ENCODE data around the gene KAT6B.

KAT6B gene

DNA sequence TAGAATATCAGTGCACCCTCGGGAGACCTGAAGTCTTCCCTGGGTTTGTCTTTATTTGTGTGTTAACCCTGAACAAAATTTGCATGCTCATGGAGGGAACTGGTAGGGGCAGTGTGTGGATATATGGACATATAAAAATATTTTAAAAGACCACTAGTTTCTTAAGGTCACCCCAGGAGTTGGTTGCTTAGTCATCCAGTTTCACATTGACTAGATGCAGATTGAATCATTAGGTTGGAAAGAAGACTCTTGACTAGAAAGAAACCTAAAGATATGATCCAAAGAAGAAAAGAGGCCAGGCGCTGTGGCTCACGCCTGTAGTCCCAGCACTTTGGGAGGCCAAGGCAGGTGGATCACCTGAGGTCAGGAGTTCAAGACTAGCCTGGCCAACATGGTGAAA is 137.1 kb downstream of the KAT6B start:
- no peak for DNase-seq
- intact Hi-C loops (cut with DNase I), result no loop called here

DNA sequence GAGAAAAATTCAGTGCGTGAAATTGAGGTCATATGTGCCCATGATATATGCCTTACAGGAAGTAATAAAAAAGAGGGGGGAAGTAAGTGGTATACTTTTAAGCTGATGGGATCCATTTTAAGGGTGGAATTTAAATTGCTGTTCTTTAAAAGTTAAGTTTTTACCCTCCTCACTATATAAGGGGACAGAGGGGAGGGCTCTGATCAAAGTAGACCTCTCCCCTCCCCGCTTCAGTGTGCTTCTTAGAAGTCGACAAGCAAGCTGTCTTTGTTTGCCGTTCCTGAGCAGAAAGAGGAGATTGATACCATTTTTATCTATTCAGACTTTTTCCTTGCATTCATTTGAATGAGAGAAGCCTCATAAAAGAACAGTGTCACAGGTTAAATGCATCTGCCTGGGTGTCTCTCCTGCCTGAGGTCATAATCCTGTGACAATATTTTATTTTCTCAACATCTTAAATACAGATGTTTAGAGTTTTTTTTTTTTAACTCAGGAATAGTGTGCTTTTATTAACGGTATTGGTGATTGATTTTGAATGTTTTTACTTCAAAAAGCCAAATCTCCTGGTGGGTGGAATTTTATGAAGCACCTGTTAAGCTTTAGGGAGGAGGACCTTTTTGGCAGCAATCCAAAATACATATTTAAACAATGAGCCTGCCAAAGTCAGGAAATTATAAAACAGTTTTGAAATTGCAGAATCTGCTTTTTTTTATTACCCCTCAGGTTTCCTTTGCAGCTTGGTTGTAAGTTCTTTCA is 141.7 kb downstream of the KAT6B start:
- intact Hi-C loops (cut with DNase I), result no loop called here
- DNase-seq, result no peak

DNA sequence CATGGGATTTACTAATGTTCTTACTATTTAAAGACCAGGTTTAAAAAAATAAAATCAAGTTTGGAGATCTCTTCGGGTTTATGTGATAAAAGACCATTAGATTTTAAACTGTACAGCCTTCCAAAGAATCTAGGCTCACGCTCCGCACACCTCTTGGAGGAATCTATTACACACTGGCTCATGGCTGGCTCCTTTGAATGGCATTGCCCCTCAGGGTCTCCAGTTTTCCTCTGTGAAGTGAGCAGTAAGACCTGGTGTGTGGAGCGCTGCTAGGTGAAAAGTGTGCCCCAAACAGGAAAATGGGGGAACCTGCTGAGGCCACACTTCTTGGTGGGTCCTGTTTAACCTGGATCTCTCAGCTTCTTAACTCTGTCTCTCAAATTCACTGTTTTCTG is 142.3 kb downstream of the KAT6B start:
- DNase-seq, result no peak
- intact Hi-C loops (cut with DNase I), result no loop called here

DNA sequence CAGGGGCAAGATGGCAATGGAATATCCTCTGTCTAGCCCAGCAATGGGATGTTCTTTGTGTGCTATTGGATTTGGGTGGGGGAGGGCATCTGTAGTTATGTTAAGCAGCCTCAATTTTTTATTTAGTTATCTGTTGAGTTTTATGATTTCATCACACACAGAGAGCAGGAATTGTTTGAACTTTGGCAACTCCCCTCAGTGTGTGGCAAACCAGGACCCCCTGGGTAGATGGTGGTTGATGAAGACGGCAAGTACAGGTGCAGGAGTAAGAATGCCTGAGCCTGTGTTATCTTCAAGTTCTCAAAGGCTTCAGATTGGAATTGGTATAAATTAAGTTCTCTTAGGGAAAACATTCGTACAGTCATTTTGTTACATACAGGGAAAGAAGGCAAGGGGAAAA is 142.7 kb downstream of the KAT6B start:
- no peak for DNase-seq
- intact Hi-C loops (cut with DNase I), result no loop called here

DNA sequence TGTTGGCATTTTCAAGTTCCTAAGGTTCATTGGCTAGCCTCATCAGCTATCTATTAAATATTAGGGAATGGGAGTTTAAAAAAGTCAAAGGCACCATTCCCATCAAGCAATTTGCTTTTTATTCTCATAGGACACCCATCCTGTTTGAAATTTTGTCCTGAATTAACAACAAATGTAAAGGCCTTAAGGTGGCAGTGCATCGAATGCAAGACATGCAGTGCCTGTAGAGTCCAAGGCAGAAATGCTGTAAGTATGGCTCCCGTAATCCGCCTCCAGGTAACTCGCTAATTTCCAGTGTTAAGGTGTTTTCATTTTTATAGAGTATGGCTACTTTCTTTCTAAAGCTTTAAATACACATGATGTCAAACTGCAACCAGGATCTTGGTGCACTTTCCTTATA is 143.1 kb downstream of the KAT6B start:
- intact Hi-C loops (cut with DNase I), result no loop called here

DNA sequence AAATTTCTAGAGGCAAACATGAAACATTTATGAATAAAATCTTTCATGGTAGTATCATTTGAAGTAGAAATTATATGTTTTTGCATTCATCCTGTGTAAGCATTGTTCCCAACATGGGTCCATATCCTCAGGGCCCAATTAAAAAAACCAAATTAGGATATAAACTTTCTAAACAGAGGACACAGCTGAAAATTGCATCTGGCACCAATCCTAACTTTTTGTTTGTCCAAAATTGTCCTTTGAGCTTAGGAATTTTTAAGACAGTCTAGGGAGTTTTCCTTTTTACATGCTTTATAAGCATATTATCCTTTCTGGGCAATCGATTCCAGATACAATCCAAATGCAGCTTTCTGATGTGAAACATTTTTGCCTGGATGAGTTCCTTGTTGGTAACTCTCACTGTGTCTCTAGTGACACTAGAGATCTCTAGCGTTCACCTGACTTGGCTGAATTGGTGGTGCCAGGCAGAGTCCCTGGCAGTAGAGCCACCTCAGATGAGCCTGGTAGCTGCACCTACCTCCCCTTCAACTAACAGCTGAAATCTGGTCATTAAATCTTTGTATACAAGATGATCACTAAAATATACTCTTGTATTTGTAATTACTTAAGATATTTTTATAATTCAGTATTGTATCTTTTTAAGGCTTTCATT is 147.5 kb downstream of the KAT6B start:
- DNase-seq, result no peak
- intact Hi-C loops (cut with DNase I), result no loop called here

More for the DNA sequence above, 143.1 kb downstream of the KAT6B start:
- no peak for DNase-seq

DNA sequence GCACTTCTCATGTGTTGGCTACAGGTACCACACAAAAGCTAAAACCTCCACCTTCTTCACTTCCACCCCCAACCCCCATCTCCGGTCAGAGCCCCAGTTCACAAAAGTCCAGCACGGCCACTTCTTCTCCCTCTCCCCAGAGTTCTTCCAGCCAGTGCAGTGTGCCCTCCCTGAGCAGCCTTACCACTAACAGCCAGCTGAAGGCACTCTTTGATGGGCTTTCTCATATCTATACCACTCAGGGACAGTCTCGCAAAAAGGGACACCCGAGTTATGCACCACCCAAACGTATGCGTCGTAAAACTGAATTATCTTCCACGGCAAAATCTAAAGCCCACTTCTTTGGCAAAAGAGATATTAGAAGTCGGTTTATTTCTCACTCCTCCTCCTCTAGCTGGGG is 149.4 kb downstream of the KAT6B start:
- intact Hi-C loops (cut with DNase I), result no loop called here
- no peak for DNase-seq

DNA sequence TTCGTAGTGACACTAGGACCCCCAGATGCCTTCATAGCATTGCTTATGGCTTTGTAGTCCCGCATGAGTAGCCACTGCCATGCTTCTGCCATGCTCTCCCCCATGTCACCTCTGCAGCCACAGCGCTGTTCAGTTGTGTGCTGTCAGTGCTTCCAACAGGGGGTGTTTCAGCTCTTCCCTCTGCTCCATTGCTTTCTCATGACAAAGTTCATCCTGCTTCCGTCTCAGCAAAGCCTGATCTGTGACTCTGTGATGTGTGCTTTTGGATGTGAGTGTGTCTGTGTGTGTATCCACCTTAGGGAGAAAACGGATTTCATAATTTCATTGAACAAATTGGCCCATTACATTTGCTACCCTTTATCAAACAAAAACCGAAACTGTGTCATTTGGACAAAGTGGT is 150.2 kb downstream of the KAT6B start:
- DNase-seq, result no peak
- intact Hi-C loops (cut with DNase I), result no loop called here

DNA sequence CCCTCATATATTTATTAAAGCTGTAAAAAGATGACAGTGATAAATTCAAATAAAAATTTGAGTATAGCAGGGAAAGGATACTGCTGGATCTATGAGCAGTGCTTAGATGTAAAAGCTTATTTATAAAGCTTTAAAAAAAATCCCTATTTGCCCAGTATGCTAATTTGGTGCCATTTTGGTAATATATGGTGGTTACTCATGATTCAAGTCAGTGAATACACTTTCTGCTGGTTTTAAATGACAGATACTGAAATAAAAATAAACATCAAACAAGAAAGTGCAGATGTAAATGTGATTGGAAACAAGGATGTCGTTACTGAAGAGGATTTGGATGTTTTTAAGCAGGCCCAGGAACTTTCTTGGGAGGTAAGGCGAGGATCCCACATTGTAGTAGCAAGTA is 150.7 kb downstream of the KAT6B start:
- no peak for DNase-seq
- intact Hi-C loops (cut with DNase I), result no loop called here

DNA sequence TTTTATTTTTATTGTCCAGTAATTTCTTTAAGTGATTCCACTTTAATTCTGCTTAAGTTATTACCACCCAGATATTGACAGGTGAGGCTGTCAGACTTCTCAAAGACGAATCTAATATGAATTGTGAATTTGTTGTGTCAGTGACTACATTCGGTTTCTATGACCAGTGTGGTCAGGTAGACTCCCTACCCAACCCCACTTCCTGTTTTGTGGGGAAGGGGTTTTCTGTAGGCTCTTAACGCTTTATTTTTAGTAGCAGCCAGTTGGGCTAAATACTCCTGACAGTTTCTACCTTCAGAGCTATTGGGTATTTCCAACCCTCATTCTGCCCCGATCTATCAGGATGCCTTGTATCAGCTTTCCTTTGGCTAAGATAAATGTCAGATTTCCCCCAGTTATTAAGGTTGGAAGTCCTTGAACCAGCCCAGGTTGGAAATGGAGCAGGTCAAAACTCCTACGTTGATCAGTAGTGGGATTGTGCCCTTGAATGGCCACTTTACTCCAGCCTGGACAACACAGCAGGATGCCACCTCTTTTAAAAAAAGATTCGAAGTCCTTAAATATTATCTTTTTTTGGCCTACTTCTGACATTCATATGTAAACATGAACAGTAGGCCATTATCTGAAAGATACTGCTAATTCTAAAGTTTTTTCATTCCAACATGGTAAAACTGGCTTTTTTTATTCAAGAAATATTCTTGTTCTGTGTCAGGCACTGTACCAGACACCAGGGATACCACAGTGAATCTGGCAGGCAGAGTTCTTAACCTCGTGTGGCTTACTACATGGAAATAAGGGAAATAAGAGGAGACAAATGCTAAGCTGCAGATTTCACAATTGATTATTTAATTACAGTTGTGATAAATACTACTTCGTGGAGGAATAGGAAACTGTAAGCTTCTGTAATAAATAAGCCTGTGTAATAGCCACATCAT is 151.8 kb downstream of the KAT6B start:
- no peak for DNase-seq
- intact Hi-C loops (cut with DNase I), result no loop called here

DNA sequence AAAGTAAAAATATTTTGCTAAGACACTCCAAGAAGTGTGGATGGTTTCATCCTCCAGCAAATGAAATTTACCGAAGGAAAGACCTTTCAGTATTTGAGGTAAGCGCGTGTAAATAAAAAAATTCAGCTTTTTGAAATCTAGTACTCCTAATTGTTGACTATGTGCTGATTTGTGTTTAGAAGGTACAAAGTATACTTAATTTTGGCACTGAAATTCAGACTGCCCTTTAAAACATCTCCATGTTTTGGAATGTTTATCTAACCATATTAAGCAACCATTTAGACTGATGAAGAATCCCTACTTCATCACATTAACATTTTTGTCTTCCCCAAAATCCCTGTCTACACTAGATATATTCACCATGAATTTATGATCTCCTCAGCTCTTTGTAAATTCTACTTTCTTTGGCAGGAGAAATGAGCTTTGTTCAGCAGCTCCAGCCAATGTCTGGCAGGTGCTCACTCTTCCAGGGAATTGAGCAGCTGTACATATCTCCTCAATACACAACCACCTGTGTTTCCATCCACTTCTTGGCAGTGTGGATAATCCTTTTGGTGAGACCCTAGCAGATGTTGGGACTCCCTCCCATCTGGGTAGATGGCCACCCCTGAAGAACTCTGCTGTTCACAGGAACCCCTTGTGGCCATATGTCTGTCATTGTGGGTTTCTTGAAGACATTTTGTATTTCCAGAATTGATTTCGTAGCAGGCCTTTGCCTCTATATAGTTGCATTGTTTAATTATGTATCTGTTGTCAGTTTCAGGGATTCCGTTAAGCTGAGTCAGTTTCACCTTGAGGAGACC is 155.6 kb downstream of the KAT6B start:
- intact Hi-C loops (cut with DNase I), result no loop called here

DNA sequence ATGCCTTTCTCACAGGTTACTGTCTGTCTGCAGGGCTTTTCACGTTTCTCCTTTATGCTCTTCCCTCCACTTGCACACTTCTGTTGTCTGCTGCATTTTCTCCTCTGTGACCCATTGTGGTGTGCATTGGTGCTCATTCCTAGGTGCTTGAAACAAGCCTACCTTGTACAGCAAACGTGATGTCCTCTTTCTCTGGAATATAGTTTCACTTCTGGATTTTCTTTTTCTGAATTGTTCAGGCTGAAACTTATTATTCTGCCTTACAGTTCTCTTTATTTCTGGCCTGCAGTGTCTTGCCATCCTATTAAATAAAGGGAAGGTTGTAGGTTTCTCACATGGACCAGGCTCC is 156.2 kb downstream of the KAT6B start:
- DNase-seq, result no peak
- intact Hi-C loops (cut with DNase I), result no loop called here

More for the DNA sequence above, 155.6 kb downstream of the KAT6B start:
- DNase-seq, result no peak

DNA sequence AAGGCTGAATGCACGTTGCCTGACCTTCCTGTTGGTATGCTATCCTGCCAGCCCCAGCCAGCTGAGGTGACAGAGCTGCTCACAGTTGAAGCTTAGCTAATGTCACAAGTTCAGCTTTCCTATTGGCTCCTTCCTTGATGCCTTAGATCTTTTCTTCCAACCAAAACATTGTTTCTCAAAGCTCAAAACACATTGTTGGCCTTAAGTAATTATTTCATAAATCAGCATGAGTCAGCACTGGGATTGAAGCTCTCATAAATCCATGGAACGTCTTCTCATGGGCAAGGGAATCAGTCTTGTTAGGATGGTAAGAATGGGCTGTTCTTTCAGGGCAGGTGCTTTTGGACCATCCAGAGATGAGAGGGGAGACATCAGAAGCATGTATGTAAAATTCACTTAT is 157.0 kb downstream of the KAT6B start:
- intact Hi-C loops (cut with DNase I), result no loop called here
- no peak for DNase-seq

DNA sequence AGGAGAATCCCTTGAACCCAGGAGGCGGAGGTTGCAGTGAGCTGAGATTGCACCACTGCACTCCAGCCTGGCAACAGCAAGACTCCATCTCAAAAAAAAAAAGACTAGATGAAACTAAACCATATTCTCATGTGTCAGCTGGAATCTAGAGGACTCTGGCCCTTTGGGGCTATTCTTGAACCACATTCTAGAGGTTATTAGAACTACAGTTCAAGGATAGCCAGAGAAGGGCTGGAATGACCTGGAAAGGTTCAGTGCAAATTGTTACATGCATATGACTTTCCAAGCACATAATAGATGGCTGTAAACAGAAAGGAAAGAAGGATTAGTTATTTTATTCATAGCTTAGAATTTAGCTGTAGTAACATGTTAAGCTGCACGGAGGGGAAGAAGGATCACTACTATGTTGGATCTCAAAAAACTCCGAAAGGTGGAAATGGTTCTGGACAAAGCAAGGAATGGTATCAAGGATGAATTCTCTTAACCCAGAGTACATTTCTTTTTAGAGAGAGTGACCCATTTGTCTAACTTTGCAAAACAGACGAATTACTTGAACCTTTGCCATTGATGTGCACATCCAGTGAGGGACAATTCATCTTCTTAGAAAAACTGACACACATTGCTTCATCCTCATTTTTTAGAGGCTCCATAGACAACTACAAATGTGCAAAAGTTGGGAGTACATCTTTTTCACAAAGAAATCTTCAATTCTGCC is 161.1 kb downstream of the KAT6B start:
- no peak for DNase-seq
- intact Hi-C loops (cut with DNase I), result no loop called here

DNA sequence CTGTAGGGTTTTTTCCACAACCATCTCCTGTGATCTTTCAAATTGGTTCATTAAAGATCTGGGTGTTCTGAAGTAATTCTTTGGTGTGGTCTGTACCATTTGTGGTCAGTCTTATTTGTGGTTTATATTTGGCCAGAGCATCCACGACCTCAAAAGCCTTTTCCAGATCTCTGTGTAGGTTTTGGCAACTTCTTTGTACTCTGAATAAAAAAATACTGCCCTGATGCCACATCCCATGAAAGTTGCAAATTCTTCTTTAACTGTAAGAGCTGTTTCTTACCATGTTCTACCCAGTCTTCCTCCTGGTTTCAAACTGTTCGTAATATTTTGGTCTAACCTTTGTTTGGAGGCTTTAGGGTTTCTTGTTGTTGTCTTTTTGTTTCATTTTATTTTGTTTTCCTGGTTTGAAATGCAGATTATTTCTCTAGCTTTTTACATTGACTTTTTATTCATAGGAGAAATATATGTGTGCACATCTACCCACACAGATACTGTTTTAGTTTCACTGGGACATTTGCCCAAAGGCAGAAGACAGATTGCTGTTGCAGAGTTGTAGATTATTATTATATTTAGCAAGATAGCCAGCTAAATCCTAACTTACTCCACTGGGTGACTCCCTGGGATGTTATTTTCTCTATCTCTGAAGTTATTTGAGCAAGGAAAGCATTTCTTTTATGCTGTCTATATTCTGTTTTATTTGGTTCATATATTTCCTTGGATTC is 161.8 kb downstream of the KAT6B start:
- DNase-seq, result no peak

DNA sequence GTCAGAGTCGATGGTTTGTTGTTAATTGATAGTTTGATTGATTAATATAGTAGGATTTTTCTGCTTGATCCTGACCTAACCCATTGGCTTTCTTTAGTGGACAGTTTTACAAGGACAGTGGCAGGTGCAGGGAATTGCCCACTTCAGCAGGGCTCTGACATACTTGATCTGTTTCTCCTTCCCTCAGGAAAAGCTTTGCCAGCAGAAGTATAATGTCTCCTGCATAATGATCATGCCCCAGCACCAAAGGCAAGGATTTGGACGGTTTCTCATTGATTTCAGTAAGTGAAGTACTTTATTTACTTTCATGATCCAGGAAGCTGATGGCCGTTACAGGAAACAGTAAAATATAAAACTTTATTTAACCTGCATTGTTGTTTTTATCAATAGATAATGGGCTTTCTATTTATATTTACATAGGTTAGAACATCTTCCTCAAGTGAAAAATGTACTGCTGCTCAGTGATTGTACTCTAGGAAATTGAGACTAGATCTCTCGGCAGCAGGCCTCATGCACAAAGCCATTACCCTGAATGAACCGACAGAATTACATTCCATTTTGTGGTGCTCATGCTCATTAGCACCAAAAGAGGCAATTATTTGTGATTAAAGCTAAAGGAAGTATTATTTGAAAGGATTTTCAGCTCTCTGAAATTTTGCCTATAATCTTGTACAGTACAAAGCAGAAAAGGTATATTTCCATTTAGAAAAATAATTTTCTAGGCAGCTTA is 162.6 kb downstream of the KAT6B start:
- DNase-seq, result no peak
- intact Hi-C loops (cut with DNase I), result no loop called here

More for the DNA sequence above, 161.8 kb downstream of the KAT6B start:
- intact Hi-C loops (cut with DNase I), result no loop called here

DNA sequence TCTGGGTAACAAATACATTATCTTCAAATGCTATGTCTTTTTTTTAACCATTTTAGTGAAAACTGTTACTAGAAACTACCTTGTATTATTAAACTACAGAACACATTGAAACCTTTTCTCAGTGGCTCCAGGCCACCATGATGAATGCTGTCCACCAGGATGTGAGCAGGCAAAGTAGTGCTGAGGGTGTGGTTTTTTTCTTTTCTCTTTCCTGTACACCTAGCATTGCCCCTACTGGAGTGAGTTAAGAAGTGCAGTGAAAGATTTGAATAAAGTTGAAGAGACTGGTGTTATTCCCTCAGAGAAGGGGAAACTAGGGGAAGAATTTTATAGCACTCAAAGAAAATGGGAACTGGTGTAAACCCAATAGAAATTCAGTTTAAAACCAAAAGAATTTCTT is 165.0 kb downstream of the KAT6B start:
- intact Hi-C loops (cut with DNase I), result no loop called here

More for the DNA sequence above, 165.0 kb downstream of the KAT6B start:
- no peak for DNase-seq

Data from head of caudate nucleus (tissue), 42 donors.